Peyer's patch (tissue), 4 donors: ENCODE results near the gene ZFHX2.

ENCODE experiments used
- POLR2A ChIP-seq, 2 donors: fragments of 450-650 bp; IDR thresholded peaks; one replicate each; pipeline ENCODE4 v1.5.1; 2017; ENCODE audit warnings: antibody characterized with exemption in 2 of 2, mild to moderate bottlenecking in 2 of 2, moderate library complexity in 2 of 2
- TF ChIP-seq, protein P1 (sequence below), 6 experiments: fragments of 450-650 bp in 4 of 6; fragments of 200-600 bp in 2 of 6; sonication (generic) in 1 of 6; IDR thresholded peaks; one replicate each; pipeline ENCODE4 v1.5.1; 2017 to 2019; ENCODE audit warnings: antibody characterized with exemption in 6 of 6, mild to moderate bottlenecking in 3 of 6, moderate library complexity in 1 of 6

DNA sequence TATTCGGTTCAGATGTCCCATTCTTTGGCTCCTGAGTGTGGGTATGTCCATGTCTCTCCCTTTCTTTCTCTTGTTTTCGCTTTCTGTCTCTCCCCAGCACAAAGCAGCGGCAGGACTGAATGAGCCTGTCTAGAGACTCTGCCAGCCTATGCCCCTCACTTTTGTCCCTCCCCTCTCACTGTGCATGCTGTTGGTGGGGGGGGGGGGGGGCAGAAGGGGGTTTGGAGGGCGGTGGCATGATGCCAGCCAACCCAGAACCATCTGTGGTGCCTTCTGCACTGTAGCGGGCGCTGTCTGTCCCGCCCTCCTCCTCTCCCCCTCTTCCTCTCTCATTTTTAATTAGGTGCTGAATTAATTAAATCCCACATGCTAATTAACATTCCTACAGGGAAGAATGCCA is 64.3 kb downstream of the ZFHX2 start:
- no peak for TF ChIP-seq POLR2A (IDR thresholded peaks at IDR 0.05)
- TF ChIP-seq, protein P1, sequence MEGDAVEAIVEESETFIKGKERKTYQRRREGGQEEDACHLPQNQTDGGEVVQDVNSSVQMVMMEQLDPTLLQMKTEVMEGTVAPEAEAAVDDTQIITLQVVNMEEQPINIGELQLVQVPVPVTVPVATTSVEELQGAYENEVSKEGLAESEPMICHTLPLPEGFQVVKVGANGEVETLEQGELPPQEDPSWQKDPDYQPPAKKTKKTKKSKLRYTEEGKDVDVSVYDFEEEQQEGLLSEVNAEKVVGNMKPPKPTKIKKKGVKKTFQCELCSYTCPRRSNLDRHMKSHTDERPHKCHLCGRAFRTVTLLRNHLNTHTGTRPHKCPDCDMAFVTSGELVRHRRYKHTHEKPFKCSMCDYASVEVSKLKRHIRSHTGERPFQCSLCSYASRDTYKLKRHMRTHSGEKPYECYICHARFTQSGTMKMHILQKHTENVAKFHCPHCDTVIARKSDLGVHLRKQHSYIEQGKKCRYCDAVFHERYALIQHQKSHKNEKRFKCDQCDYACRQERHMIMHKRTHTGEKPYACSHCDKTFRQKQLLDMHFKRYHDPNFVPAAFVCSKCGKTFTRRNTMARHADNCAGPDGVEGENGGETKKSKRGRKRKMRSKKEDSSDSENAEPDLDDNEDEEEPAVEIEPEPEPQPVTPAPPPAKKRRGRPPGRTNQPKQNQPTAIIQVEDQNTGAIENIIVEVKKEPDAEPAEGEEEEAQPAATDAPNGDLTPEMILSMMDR (IDR thresholded peaks at IDR 0.05) = no peak
